Measurements from ENCODE around the gene BUD23.

DNA sequence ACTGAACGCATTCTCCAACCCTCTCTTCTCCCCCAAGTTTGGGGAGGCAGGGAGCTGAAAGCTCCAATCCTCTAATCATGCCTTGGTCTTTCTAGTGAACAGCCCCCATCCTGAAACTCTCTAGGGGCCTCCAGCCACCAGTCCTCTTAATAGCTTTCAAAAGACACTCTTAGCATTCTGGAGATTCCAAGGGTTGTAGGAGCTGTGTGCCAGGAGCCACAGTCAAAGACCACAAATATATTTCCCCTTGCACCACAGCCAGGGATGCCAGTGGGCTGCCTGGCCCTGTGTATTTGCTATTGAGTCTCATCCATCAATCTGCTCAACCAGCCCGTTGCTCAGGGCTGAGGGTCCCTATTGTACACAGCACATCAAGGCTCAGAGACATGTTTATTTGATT is 40.6 kb upstream of the BUD23 start:
- TF ChIP-seq, protein P1, sequence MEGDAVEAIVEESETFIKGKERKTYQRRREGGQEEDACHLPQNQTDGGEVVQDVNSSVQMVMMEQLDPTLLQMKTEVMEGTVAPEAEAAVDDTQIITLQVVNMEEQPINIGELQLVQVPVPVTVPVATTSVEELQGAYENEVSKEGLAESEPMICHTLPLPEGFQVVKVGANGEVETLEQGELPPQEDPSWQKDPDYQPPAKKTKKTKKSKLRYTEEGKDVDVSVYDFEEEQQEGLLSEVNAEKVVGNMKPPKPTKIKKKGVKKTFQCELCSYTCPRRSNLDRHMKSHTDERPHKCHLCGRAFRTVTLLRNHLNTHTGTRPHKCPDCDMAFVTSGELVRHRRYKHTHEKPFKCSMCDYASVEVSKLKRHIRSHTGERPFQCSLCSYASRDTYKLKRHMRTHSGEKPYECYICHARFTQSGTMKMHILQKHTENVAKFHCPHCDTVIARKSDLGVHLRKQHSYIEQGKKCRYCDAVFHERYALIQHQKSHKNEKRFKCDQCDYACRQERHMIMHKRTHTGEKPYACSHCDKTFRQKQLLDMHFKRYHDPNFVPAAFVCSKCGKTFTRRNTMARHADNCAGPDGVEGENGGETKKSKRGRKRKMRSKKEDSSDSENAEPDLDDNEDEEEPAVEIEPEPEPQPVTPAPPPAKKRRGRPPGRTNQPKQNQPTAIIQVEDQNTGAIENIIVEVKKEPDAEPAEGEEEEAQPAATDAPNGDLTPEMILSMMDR (IDR thresholded peaks at IDR 0.05), result no peak
- TF ChIP-seq POLR2A (IDR thresholded peaks at IDR 0.05), result no peak
